Measurements from ENCODE around the gene RAD18.

- TF ChIP-seq CTCF (IDR thresholded peaks at IDR 0.05): no peak
- no peak for TF ChIP-seq POLR2A (IDR thresholded peaks at IDR 0.05)
These were observed 99.4 kb downstream of the RAD18 start for GRCh38 chr3:8863891-8864290.
